Stimulated activated CD8-positive, alpha-beta memory T cell treated with anti-CD3 and anti-CD28 coated beads, Interleukin-4, amount 100 ng/mL, for 1 hour (primary cell): ENCODE results near the gene TAF4.

ENCODE experiments used
- DNase-seq, 2 donors: peaks; one replicate each; pipeline ENCODE4 v3.0.0-alpha.2; 2020; ENCODE audit warnings: low read depth in 2 of 2, low spot score in 1 of 2

Gene TAF4

DNA sequence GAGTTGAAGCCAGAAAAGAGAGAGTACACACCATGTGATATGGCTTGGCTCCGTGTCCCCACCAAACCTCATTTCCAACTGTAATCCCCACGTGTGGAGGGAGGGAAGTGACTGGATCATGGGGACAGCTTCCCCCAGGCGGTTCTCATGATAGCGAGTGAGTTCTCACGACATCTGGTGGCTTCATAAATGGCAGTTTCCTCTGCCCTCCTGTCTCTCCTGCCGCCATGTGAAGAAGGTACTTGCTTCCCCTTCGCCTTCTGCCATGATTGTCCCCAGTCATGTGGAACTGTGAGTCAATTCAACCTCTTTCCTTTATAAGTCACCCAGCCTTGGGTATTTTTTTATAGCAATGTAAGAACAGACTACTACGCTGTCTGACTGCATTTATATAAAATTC, 40.3 kb downstream of the TAF4 start:
- no peak for DNase-seq

DNA sequence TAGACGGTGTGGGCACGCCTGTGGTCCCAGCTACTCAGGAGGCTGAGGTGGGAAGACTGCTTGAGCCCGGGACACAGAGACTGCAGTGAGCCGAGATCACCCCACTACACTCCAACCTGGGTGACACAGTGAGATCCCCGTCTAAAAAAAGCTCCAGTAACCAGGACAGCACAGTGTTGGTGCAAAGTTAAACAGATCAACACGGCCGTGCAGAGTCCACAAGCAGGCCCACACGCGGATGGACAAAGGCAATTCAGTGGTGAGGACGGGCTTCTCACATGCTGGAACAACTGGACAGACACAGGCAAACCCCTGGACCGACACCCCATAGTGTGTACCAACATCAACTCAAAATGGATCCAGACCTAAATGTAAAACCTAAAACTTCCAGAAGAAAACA, 41.7 kb downstream of the TAF4 start:
- DNase-seq: no peak

- no peak for DNase-seq
These were observed 43.0 kb downstream of the TAF4 start for GRCh38 chr20:62022575-62023139.

DNA sequence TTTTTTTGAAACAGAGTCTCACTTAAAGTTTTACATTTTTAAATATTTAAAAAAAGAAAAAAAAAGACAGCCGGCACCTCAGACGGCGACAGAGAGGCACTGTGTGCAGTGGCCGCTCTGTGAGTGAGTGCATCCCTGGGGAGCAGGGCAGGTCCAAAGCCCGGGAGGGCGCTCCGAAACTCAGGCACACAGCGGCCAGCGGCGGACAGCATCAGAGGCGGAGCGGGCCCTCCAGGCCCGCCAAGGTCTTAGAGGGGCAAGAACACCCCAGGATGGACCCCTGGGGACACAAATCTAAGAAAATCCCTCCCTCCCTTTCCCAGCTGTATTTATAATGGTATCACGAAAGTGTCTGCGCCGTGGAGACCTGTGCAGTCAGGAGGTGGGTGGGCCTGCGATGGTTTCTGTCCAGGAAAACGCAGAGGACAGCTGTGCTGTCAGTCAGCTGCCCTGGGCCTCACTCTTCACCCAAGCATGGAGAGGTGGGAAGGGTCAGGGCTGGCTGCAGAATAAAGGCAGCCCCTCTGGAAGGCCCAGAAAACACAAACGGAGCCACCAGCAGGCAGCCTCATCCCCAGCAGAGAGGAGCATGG, 43.8 kb downstream of the TAF4 start:
- no peak for DNase-seq

GRCh38 chr20:62020935-62021701, 44.6 kb downstream of the TAF4 start:
- DNase-seq: no peak

DNA sequence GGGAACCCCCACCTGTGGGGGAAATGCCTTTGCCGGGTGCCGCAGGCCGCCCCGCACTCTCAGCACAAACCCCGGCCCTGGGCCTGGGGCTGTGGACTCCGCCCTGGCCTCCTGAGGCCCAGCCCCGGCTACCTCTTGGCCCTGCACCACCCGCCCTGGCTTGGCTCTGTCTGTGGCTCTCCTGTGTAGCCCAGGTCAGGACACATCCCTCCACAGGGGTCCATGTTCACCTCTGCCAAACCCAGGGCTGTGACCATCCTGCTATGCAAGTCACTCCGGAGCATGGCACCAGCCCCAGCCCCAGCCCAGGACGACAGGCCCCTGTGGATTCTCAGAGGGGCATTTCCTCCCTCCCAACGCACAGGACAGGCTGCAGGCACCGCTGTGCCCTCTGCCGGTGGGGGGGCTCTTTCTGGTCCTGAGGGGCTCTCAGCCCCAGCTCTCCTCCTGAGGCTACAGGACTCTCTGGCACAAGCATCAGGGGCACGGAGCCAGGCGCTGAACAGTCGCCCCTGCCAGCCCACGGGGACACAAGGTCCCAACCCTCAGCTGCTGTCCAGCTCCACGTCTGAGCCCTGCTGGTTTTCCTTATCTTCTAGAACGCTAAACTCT, 45.7 kb downstream of the TAF4 start:
- DNase-seq: no peak

DNA sequence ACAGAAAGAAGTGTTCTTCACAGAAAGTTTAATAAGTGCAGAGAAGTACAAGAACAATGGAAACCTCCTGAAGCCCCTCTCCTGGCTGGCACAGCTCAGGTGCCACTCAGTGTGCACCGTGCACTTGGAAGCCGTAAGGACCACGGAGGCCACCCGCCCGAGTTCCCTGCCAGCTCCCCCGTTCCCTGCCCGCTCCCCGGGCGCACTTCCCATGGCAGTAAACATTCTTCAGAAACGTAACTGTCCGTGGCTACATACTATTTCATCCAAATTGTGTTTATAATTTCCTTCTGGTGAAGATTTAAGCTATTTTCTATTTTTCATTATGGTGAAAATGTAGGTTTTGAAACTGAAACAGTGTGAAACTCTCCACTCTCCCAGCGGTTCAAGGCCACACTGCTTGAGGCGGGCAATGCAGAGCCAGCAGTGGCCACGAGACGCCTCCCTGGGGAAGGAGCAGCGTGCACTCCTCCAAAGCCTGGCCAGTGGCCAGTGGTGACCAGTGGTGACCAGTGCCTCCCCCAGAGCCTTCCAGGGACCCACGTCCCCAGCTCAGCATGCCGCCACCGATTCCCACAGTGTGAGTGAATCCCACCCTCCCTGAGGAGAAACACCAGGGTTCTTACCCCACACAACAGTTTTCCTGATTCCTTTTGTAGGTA, 46.4 kb downstream of the TAF4 start:
- no peak for DNase-seq

DNA sequence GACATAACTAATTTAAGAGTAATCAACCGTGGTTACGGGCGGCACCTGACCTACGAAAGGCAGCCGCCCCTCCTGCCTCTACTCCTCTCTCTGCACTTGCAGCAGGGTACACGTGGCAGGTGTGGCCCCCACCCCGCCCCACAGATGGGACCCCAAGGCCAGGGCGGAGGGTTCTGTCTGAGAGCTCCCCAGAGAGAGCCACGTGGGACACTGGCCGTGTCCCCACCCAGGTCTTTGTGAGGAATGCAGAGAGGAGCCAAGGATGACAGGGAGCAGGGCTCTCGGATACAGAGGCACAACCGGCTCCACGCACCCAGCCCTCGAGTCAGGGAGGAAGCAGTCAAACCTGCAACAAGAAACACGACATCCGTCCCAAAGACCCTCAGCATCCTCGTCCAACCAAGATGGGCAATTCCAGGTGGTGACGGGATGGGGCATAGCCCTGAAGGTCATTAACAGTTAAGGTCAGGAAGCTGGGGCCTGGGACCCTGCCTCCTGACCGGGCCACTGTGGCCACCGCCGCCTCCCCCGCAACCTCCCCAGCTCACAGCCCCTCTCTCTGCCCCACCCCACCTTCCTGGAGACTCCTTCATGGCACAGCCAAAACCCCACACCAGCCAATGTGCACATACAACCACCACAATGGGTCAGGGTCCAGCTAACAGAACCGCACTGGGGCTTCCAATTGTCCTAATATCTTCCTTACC, 47.1 kb downstream of the TAF4 start:
- DNase-seq: no peak

DNA sequence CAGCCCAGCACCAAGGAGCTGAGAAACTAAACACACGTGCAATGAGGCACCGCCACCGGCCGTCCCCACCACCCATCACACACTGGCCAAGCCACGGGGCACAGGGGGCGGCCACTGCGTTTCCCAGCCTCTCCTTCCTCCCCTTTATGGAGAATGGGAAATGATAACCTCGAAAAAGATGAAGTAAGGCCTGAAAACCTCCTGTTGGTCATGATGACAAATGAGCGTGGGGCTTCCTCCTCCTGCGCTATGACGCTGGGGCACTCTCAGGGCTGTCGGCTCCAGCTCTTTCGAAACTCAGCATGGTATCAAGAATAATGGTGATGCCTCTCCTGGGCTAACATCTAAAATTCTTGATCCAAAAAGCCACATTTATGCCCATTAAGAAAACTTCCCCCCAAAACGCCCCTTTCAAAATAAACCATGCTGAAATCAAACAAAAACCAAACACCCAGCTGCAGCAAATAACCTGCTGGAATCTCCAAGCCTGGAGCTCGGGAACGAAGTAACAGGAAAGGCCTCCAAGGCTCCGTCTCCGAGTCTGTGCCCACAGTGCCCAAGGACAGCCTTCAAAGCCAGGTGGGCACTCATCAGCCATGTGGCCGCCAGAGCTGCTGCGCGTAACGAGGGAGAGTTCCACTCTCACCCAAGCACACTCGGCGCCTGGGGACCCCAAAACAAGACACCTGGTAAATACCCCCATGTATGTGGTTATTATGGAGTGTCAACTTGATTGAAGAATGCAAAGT, 50.0 kb downstream of the TAF4 start:
- DNase-seq: no peak

GRCh38 chr20:62014889-62015537, 50.7 kb downstream of the TAF4 start:
- no peak for DNase-seq

GRCh38 chr20:62014488-62014775, 51.2 kb downstream of the TAF4 start:
- no peak for DNase-seq

GRCh38 chr20:62012631-62013030, 53.0 kb downstream of the TAF4 start:
- DNase-seq: no peak

- no peak for DNase-seq
These were observed 53.6 kb downstream of the TAF4 start for GRCh38 chr20:62011938-62012534.

GRCh38 chr20:62011403-62011790, 54.3 kb downstream of the TAF4 start:
- DNase-seq: no peak

DNA sequence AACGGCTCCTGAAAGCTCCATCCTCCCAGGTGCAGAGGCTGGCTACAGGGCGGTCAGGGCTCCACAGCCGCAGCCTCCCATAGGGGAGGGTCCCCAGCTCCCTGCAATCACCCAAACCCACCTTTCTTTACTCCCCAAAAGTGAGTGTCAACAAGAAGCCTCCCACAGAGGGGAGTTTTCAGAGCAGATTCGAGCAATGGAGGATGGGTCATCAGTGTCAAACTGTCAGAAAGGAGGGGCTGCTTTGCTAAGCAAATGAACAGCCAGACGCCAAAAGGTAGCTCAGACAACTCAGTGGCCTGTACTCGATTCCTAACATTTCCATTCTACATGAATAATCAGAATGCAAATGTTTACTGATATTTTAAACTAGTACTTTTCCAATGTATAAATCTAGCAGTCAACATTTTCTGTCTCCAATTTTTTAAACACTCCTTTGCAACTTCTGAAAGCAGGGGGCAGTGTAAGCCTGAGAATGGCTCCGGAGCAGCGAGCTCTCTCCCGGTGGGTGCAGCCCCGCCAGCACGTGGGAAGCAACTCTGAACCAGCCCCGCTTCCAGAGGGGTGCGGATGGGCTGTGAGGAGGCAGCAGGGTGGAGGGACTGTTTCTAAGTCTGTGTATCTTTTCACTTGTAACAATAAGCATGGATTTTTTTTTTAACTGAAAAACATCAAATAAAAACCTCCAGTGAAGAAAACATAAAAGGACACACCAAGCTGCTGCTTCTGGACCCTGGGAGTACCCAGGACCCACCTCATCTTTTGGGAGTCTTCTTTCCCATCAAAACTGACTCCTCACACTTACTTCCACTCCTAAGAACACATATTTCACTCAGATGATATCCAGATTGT, 54.9 kb downstream of the TAF4 start:
- DNase-seq: peak in 1 of 2 donors; percentile 37

GRCh38 chr20:62009869-62010445, 55.7 kb downstream of the TAF4 start:
- no peak for DNase-seq

- DNase-seq: no peak
These were observed 56.4 kb downstream of the TAF4 start for GRCh38 chr20:62009322-62009721.

GRCh38 chr20:62008643-62009183, 57.0 kb downstream of the TAF4 start:
- no peak for DNase-seq
